Right lobe of liver (tissue), 6 donors: ENCODE data around the gene COL2A1. TPM values are rescaled to one million over a fixed set of nuclear protein-coding genes. Genes with fewer than 3 reads are reported as not detected.

Experiments used
- ATAC-seq, 4 donors: fragments of 200-7000 bp; cut with Tn5 transposase; one replicate each; pipeline ENCODE4 v1.9.1; 2020; ENCODE audit warnings: mild to moderate bottlenecking in 4 of 4, moderate library complexity in 4 of 4
- DNase-seq, 3 donors: peaks; one replicate each; pipeline ENCODE4 v3.0.0-alpha.2; 2020
- H3K27ac ChIP-seq, 3 donors: fragments of 200-600 bp; one replicate each; pipeline ENCODE4 v1.8.0; 2022
- H3K27me3 ChIP-seq, 2 donors: fragments of 200-600 bp; one replicate each; pipeline ENCODE4 v1.8.0; 2022
- H3K36me3 ChIP-seq, 4 donors: fragments of 200-600 bp; sonication (generic) in 1 of 4; one replicate each; pipeline versions ENCODE4 v1.5.1 to v1.8.0; 2017 to 2022; ENCODE audit warnings: control low read depth in 1 of 4
- H3K4me1 ChIP-seq, 4 donors: fragments of 200-600 bp; sonication (generic) in 1 of 4; one replicate each; pipeline versions ENCODE4 v1.5.1 to v1.8.0; 2017 to 2022; ENCODE audit warnings: control low read depth in 1 of 4
- H3K4me3 ChIP-seq, 3 donors: fragments of 200-600 bp; one replicate each; pipeline ENCODE4 v1.8.0; 2022
- H3K9me3 ChIP-seq, 4 donors: fragments of 200-600 bp; sonication (generic) in 1 of 4; one replicate each; pipeline versions ENCODE4 v1.5.1 to v1.8.0; 2017 to 2022; ENCODE audit warnings: control low read depth in 1 of 4
- CTCF ChIP-seq, 4 donors: fragments of 200-600 bp in 3 of 4; fragments of 450-650 bp in 1 of 4; IDR thresholded peaks; one replicate each; pipeline versions ENCODE4 v1.5.1 to v1.8.0; 2016 to 2022; ENCODE audit warnings: antibody characterized with exemption in 4 of 4, mild to moderate bottlenecking in 2 of 4
- POLR2A ChIP-seq: fragments of 450-650 bp; IDR thresholded peaks from one replicate; pipeline ENCODE4 v1.6.1; 2017; ENCODE audit warnings: antibody characterized with exemption, mild to moderate bottlenecking
- WGBS: methylation state at CpG from one replicate; pipeline ENCODE4 v1.1.6; 2018; ENCODE audit warnings: low coverage, low lambda C conversion rate; ENCODE audit not compliant: insufficient coverage; ENCODE audit errors: missing lambda C conversion rate; 5-methylcytosine and 5-hydroxymethylcytosine counted together
- intact Hi-C, 2 donors: fragments of 100-400 bp; cut with DNase I; formaldehyde crosslinking; loops; one replicate each; pipeline versions ENCODE4 v1.11.2 to v1.14.1; 2022
- total RNA-seq, 6 experiments: library from RNA; depleted of rRNA in 2 of 6; stranded (reverse); fragments of >200 nt in 2 of 6; fragmentation: NEBNext Ultra II Directional in 3 of 6; extraction: Animal tissue kit (Norgen Biotek cat#: 25700) in 3 of 6; gene quantifications; one replicate each; pipeline versions ENCODE4 v1.1.0 to v1.2.4, GENCODE V29; 2016 to 2023
- donor health status: DM: no; HTN: yes; CAD: no.
- donor health status: DM: no; HTN: no; CAD: no.
- donor health status: DM: no; HTN: no; CAD: no.
- donor health status: DM: no; HTN: yes; CAD: no.
- donor health status: DM: no; HTN: yes; CAD: no.

Gene COL2A1
- total RNA-seq, 6 experiments from 2014 or later = not detected

GRCh38 chr12:48028541-48029431, 24.5 kb upstream of the COL2A1 start:
- WGBS = 29% methylated on average over 4 of the region's 5 CpGs
- intact Hi-C loops = no loop called here
- no peak overlapping the region for H3K4me3 ChIP-seq
- DNase-seq (no peak), ATAC-seq (no peak)
- no peak overlapping the region for H3K27ac ChIP-seq
- H3K27me3 ChIP-seq = no peaks in the 10 kb centered on the region
- no peaks in the 10 kb centered on the region for H3K9me3 ChIP-seq
- H3K4me1 ChIP-seq = no peaks in the 10 kb centered on the region
- no peak for TF ChIP-seq CTCF (IDR thresholded peaks at IDR 0.05)
- TF ChIP-seq POLR2A = no peak
- no peaks in the 10 kb centered on the region for H3K36me3 ChIP-seq

GRCh38 chr12:48027183-48028002, 23.1 kb upstream of the COL2A1 start:
- no peaks in the 10 kb centered on the region for H3K27me3 ChIP-seq
- no peak for ATAC-seq
- no peak for TF ChIP-seq CTCF (IDR thresholded peaks at IDR 0.05)
- no peak for TF ChIP-seq POLR2A
- 44% methylated on average over 3 of the region's 18 CpGs for WGBS
- no peak overlapping the region for H3K4me3 ChIP-seq
- H3K9me3 ChIP-seq = no peaks in the 10 kb centered on the region
- intact Hi-C loops = no loop called here
- no peaks in the 10 kb centered on the region for H3K4me1 ChIP-seq
- no peak overlapping the region for H3K27ac ChIP-seq
- H3K36me3 ChIP-seq = no peaks in the 10 kb centered on the region
- DNase-seq = no peak

- ATAC-seq (no peak), DNase-seq (no peak)
- no peaks in the 10 kb centered on the region for H3K4me1 ChIP-seq
- H3K36me3 ChIP-seq = no peaks in the 10 kb centered on the region
- H3K27me3 ChIP-seq = no peaks in the 10 kb centered on the region
- 88% methylated on average over 5 of the region's 7 CpGs for WGBS
- H3K9me3 ChIP-seq = no peaks in the 10 kb centered on the region
- intact Hi-C loops = no loop called here
- no peak overlapping the region for H3K4me3 ChIP-seq
- TF ChIP-seq CTCF (IDR thresholded peaks at IDR 0.05) (no peak), POLR2A (no peak)
- H3K27ac ChIP-seq = no peak overlapping the region
Observed at GRCh38 chr12:48026060-48026827, 22.0 kb upstream of the COL2A1 start.

- intact Hi-C loops = no loop called here
- ATAC-seq (no peak), DNase-seq (peak in 1 of 3 donors; percentile 37)
- WGBS = 44% methylated on average over 2 of the region's 7 CpGs
- H3K9me3 ChIP-seq = no peaks in the 10 kb centered on the region
- H3K4me1 ChIP-seq = no peaks in the 10 kb centered on the region
- no peaks in the 10 kb centered on the region for H3K36me3 ChIP-seq
- no peaks in the 10 kb centered on the region for H3K27me3 ChIP-seq
- H3K27ac ChIP-seq = no peak overlapping the region
- no peak overlapping the region for H3K4me3 ChIP-seq
- TF ChIP-seq POLR2A (no peak), CTCF (IDR thresholded peaks at IDR 0.05) (no peak)
Observed at GRCh38 chr12:48025281-48025680, 21.0 kb upstream of the COL2A1 start.
